ENCODE results near the gene TOMM20.

- no peak for TF ChIP-seq CTCF (IDR thresholded peaks at IDR 0.05)
- no peak for TF ChIP-seq EZH2 (IDR thresholded peaks at IDR 0.05; ENCODE audit: borderline replicate concordance, insufficient read depth, low read depth, low read length, poor library complexity, severe bottlenecking)
Measured at GRCh38 chr1:235105051-235106043, 23.3 kb downstream of the TOMM20 start.

Data from B cell (primary cell).